Chondrocyte (in vitro differentiated cells): ENCODE data around the gene NPAS2. TPM values are rescaled to one million over a fixed set of nuclear protein-coding genes. Genes with fewer than 3 reads are reported as not detected.

Experiments used
- DNase-seq: peaks from one replicate; pipeline ENCODE4 v3.0.0; 2021; ENCODE audit warnings: mixed read lengths, low spot score
- H3K27ac Mint-ChIP-seq: one replicate; pipeline ENCODE4 v1.8.0; 2021; ENCODE audit warnings: mild to moderate bottlenecking, moderate library complexity, mixed read lengths; ENCODE audit not compliant: unreplicated experiment
- H3K27me3 Mint-ChIP-seq: 2 replicates; pipeline ENCODE4 v1.8.0; 2021; ENCODE audit warnings: low read depth, mixed read lengths
- H3K36me3 Mint-ChIP-seq: 2 replicates; pipeline ENCODE4 v1.8.0; 2021; ENCODE audit warnings: low read depth, mixed read lengths
- H3K4me1 Mint-ChIP-seq: 2 replicates; pipeline ENCODE4 v1.8.0; 2021; ENCODE audit warnings: low read depth, mild to moderate bottlenecking, mixed read lengths
- H3K4me3 Mint-ChIP-seq: one replicate; pipeline ENCODE4 v1.8.0; 2021; ENCODE audit warnings: mild to moderate bottlenecking, moderate library complexity, mixed read lengths; ENCODE audit not compliant: unreplicated experiment
- H3K9me3 Mint-ChIP-seq: 2 replicates; pipeline ENCODE4 v1.8.0; 2021; ENCODE audit warnings: low read depth, mixed read lengths
- total RNA-seq: library from RNA; stranded (reverse); gene quantifications from 3 replicates; pipeline ENCODE4 v1.2.1, GENCODE V29; 2021
- TF ChIP-seq, protein P1 (sequence below): fragments of 200-600 bp; sonication (generic); IDR thresholded peaks from 2 replicates; pipeline ENCODE4 v1.5.0; 2021; ENCODE audit warnings: antibody characterized with exemption, mild to moderate bottlenecking, moderate library complexity

Gene NPAS2
- total RNA-seq, 1 donor from 2014 or later: 25.6 TPM

GRCh38 chr2:100803334-100803733 lies 16.6 kb upstream of the NPAS2 start:
- Mint-ChIP-seq H3K27me3 (peaks cover 1% of the 10 kb centered on the region), H3K27ac (no peak overlapping the region), H3K4me1 (peaks cover 29% of the 10 kb centered on the region), H3K4me3 (no peak overlapping the region), H3K9me3 (no peaks in the 10 kb centered on the region), H3K36me3 (no peaks in the 10 kb centered on the region)
- TF ChIP-seq, protein P1, sequence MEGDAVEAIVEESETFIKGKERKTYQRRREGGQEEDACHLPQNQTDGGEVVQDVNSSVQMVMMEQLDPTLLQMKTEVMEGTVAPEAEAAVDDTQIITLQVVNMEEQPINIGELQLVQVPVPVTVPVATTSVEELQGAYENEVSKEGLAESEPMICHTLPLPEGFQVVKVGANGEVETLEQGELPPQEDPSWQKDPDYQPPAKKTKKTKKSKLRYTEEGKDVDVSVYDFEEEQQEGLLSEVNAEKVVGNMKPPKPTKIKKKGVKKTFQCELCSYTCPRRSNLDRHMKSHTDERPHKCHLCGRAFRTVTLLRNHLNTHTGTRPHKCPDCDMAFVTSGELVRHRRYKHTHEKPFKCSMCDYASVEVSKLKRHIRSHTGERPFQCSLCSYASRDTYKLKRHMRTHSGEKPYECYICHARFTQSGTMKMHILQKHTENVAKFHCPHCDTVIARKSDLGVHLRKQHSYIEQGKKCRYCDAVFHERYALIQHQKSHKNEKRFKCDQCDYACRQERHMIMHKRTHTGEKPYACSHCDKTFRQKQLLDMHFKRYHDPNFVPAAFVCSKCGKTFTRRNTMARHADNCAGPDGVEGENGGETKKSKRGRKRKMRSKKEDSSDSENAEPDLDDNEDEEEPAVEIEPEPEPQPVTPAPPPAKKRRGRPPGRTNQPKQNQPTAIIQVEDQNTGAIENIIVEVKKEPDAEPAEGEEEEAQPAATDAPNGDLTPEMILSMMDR: no peak
- DNase-seq: no peak

GRCh38 chr2:100806550-100806949 lies 13.4 kb upstream of the NPAS2 start:
- DNase-seq: no peak
- Mint-ChIP-seq H3K4me3 (no peak overlapping the region), H3K9me3 (peaks cover 9% of the 10 kb centered on the region), H3K27ac (no peak overlapping the region), H3K36me3 (peaks cover 4% of the 10 kb centered on the region), H3K27me3 (peaks cover 5% of the 10 kb centered on the region), H3K4me1 (peaks cover 10% of the 10 kb centered on the region)
- TF ChIP-seq, protein P1: no peak

GRCh38 chr2:100807707-100808106 lies 12.2 kb upstream of the NPAS2 start:
- H3K4me3 Mint-ChIP-seq: no peak overlapping the region
- TF ChIP-seq, protein P1: no peak
- H3K4me1 Mint-ChIP-seq: no peaks in the 10 kb centered on the region
- peaks cover 5% of the 10 kb centered on the region for H3K27me3 Mint-ChIP-seq
- peaks cover 9% of the 10 kb centered on the region for H3K9me3 Mint-ChIP-seq
- peaks cover 4% of the 10 kb centered on the region for H3K36me3 Mint-ChIP-seq
- H3K27ac Mint-ChIP-seq: no peak overlapping the region
- DNase-seq: no peak

DNA sequence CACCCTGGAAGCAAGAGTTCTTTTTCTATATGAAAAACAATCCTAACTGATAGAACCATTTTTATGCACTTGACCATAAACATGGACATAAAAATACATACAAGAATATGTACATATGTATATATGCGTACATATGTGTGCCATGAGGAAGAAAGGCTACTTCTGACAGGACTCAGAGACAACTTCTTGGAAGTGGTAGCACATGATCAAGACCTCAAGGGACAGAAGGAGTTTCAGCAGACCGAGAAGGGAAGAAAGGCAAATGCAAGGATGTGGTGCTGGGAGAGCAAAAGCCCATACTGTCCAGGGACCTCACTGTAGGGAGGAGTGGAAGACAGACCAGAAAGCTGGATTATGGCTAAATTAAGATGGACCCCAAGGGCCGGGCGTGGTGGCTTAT lies 11.4 kb upstream of the NPAS2 start:
- Mint-ChIP-seq H3K36me3 (peaks cover 4% of the 10 kb centered on the region), H3K27me3 (peaks cover 5% of the 10 kb centered on the region), H3K9me3 (peaks cover 9% of the 10 kb centered on the region), H3K4me1 (peaks cover 5% of the 10 kb centered on the region), H3K4me3 (no peak overlapping the region), H3K27ac (no peak overlapping the region)
- TF ChIP-seq, protein P1: no peak
- no peak for DNase-seq

GRCh38 chr2:100809506-100809905 lies 10.4 kb upstream of the NPAS2 start:
- H3K27me3 Mint-ChIP-seq: peaks cover 4% of the 10 kb centered on the region
- H3K4me1 Mint-ChIP-seq: peaks cover 13% of the 10 kb centered on the region
- TF ChIP-seq, protein P1: no peak
- DNase-seq: no peak
- H3K9me3 Mint-ChIP-seq: peaks cover 9% of the 10 kb centered on the region
- H3K27ac Mint-ChIP-seq: no peak overlapping the region
- H3K36me3 Mint-ChIP-seq: peaks cover 4% of the 10 kb centered on the region
- no peak overlapping the region for H3K4me3 Mint-ChIP-seq
